NCI-H69 (cell line): Measurements from ENCODE around the gene KCNIP1.
"Not testable (repeated sequence)": the region's sequence is repeated elsewhere in the genome, so short reads cannot be mapped to it uniquely, and the experiment has no call there.

ENCODE experiments used
- DNase-seq: peaks from one replicate; lab custom pipeline; 2025; lab: John Stamatoyannopoulos, UW

Gene KCNIP1

DNA sequence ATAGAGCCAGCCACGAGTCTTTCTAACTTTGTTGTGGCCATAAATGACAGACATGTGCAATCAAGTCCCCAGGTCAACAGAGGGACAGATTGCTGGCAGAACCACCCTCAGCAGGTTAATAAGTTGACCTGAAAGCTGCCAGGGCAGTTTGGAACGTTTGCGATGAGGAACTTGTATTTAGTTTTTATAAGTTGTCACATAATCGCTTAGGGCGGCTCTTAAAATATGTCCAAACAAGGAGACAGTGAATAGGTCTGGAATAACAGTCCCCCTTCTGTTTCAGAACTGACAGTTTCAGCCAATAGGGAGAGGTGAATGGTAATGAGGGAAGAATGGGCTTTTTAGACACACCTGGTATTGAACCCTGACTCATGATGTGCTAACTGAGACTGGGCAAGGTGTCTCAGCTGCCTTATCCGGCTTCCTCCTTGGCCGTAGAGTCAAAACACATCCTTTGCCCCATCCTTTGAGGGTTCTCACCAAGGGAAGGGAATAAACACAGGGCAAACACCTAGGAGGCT is 246.2 kb downstream of the KCNIP1 start:
- peak; percentile 26 for DNase-seq

DNA sequence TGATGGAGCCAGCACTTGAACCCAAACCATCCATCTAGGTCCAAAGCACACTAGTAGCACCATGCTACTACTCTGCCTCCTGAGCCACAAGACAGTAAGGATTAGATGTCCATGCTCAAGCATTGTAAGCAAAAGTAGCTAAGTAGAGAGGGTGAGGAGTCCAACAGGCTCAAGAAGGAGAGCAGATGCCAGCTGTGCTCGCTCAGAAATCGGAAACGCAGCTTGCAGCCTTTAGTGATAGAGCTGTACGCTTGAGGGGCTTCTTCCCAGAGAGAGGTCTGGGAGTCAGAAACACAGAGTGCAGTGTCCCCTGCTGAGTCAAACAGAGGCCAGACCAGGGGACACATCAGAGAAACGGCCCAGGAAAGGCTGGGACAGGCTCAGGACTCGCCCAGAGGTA is 247.0 kb downstream of the KCNIP1 start:
- DNase-seq, result peak; percentile 32

DNA sequence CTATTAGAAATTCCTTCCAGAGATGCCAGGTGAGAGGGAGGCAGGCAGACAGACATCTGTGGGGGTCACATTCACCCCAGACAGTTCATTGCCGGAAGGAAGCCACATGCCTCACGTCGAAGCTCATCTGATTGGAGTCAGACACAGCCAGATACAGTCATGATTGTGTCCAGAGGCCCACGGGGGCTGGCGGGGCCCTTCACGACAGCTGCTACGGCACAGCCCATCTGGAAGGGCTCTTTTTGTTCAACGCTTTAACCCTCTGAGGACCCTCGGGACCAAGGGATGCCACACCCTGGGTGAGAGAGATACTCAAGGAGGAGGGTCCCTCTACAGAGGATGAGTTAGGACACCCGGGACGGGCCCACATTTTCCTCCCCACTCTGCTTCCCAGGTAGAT is 247.8 kb downstream of the KCNIP1 start:
- DNase-seq, result peak; percentile 89

DNA sequence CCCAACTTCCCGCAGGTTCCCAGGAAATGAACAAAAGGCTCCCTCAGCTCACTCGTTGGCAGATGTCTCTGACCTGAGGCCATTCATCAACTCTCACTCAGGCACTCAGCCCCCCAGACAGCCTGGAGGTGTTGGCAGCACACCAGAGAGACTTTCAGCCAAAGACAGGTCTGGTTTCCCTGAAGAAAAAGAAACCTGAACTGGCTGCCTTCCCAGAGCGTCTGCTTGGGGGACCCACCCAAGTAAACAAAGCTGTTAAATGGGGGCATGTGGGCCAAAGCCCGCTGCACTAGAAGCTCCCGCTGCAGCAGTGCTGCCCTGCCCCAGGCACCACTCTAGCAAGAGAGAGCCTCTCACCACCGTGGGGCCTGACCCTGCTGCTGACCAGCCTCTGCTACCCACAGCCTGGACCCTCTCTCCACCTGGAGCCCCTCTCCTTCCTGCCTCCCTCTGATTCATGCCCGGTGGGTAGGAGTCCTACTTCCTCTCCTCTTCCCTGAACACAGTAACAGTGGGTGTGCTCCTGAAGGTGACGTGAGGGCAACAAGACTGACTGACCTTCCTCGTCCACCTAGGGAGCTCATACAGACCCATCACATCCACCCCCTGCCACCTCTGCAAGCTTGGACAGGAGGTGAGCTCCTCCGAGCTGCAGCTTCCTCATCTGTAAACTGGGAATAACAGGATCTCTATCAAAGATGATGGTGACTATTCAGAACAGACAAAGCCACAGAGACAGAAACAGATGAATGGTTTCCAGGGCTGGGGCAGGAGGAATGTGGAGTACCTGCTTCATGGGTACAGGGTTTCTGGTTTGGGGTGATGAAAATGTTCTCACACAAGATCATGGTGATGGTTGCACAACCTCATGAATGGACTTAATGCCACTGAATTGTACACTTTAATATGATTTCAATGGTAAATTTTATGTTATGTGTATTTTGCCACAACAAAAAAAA is 248.7 kb downstream of the KCNIP1 start:
- peak; percentile 99 for DNase-seq

DNA sequence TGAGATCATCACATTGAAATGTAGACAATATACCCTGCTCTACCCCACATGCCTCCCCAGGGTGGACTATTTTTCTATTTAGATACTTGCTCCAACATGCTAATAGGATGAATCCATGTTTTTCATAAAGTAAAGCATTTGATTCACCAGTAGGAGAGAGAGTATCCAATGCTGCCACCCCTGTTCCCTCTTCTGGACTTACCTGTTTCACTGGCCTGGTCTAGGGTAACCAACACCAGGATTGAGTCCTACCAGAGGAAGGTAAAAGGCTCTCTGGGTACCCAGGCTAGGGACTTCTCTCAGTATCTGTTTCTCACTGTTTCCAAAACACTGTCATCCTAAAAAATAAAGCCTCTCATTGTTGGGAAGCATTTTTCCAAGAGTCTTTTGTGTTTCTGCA is 249.5 kb downstream of the KCNIP1 start:
- DNase-seq, result peak; percentile 12

DNA sequence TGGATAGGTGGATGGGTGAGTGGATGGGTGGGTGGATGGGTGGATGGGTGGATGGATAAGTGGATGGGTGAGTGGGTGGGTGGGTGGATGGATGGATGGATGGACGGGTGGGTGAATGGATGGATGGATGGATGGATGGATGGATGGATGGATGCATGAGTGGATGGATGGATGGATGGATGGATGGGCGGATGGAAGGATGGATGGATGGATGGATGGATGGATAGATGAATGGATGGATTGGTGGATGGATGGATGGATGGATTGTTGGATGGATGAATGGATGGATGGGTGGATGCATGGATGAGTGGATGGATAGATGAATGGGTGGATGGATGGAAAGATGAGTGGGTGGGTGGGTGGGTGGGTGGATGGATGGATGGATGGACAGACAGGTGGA is 250.7 kb downstream of the KCNIP1 start:
- DNase-seq, result not testable (repeated sequence)

DNA sequence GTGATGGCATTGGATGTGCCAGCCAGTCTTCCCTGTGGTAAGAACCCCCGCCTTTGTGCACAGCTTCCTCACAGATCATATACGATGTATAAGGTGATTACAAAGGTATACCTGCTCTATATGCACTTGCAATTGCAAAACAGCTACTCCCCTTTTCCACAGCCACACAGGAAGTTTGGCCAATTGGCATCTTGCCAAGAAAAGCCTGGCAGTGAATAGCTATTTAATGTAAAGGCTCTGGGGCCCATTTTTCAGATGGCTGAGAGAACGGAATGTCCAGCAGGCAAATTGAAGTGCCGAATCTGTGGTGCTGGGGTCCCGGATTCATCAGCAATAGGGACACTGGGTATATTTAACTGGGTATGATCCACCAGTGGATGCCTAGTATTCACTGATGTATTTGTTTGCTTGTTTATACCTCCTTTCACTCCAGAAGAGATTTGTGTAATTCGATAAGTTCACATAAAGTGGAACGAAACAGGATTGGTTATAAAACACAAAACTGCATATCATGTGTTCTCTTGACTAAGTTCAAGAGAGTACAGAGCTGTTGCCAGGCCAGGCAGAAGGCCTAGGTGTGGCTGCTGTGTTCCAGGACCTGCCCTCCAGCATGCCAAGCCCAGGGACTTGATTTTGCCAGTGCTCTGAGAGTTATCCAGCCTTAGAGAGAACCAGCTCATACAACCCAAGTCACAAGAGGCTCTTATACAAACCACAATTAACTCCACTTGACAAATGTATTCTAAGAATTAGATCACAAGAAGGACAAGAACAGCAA is 252.0 kb downstream of the KCNIP1 start:
- peak; percentile 94 for DNase-seq

DNA sequence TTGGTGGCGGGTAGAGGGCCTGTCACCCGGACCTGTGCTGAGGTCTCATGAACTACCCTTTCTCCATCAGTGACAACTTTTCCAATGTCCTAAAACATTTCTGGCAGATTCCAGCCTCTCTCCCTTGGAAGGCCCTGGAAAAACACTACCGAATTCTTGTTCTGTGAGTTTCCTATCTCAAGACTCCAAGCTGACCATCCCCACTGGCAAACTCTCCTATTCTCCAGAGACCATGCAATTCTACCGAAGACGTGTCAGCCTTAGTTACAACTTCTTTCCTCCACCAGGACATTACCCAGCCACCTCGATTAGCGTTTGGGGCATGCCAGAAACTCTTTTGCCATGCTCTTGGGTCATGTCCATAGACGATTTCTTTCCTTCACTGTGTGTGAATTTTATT is 252.9 kb downstream of the KCNIP1 start:
- DNase-seq, result no peak

DNA sequence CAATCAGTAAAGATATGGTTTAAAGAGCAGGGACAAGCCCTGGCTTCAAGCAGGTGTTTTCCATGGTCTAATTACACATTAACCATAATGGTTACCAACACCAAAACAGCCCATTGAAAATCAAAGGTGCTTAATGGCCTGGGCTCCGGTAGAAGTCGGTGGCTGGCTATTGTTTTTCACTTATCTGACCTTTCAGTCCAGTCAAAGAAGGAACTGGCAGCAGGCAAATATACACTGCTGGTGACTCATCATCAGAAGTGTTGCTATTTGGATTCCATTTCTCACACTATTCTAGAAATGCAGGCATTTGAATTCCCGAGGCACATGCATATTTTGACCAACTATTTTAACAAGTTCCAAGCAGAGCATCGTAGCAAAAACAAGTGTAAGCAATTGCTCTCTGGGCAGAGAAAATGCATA is 253.4 kb downstream of the KCNIP1 start:
- DNase-seq, result peak; percentile 58

DNA sequence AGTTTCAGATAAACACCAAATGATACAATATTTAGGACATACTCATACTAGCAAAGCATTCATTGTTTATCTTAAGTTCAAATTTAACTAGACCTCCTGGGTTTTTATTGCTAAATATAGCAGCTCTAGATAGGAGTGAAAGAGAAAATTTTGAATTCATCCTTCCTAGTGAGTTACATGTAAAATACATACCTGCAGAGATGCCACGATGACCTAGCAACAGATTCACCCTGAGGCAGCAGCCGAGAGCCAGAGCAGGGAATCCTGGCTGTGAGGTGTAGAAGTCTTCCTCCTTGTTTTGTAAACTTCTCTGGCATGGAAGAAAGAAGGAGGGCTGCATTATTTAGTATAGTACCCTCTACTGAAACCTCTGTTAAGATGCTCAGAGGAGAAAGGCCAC is 253.8 kb downstream of the KCNIP1 start:
- DNase-seq, result no peak

DNA sequence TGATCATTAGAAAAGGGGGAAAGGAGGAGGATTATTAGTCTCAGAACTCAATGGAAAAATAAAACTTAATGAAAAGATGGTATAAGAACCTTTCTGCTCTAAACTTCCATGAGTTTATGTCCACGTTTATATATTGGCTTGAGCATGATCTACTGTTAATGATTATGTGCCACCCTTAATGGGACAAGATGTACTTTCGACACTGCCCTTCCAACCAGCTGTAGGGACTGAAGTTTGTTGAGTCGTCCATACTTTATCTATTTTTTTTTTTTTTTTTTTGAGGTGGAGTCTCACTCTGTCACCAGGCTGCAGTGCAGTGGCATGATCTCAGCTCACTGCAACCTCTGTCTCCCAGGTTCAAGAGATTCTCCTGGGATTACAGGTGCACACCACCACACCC is 254.7 kb downstream of the KCNIP1 start:
- no peak for DNase-seq

DNA sequence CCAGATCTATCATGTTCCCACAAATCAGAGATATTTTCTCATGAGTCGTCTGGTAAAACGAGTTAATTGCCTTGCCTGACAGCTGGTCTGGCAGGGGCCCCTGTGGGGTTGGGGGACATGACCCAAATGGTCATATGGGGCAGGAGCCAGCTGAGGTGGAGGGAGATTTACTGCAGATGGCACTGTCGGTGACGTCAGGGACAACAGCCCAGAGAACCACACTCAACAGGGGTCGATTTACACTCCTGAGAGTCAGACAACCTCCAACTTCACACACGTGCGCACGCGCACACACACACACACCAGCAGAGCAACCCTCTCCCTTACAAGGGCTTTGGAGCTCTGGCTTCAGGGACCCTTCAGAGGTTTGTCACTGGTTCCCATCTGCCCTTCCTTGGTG is 256.3 kb downstream of the KCNIP1 start:
- DNase-seq, result peak; percentile 43

DNA sequence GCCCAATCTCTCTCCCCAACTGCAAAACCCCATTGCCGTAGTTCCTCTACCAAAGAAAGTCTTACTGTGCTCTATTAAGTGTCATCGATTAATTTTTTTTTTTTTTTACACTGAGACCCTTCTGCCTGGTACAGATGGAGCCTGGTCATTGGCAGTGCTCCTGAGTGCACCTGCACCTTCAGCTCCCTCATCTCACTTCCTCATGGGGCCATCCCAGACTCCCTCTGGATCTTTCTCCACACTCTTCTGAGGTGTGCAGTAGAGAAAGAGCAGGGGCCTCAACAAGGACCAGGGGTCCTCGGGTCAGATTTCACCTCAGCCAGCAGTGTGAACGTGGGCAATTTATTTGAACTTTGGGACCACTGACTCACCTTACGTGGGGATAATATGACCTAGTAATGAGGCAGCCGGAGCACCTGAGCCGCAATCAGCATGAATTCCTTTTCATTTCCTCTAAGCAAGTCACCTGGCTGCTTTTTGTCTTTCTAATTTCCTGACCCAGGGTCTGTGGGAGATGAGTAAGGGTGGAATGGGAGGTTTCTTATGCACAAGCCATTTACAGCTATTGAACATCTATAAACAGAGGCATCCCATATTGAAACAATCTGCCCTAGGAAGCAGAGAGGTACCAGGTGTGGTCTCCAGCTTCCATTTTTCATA is 257.4 kb downstream of the KCNIP1 start:
- no peak for DNase-seq

DNA sequence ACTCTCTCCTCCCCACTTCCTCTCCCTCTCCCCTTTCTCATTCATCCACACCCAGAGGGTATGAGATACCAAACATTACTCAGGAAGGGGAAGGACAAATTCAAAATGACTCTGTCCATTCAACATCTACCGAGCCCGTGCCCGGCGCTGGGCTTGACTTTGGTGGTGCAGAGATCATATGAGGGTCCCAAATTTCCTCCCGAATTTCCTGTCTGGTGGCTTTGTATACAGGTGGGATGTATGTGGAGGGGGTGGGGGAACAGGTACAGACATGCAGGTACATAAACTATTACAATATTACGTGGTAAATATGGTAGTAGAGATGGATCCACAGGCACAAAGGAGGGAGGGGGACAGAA is 257.9 kb downstream of the KCNIP1 start:
- DNase-seq, result no peak

DNA sequence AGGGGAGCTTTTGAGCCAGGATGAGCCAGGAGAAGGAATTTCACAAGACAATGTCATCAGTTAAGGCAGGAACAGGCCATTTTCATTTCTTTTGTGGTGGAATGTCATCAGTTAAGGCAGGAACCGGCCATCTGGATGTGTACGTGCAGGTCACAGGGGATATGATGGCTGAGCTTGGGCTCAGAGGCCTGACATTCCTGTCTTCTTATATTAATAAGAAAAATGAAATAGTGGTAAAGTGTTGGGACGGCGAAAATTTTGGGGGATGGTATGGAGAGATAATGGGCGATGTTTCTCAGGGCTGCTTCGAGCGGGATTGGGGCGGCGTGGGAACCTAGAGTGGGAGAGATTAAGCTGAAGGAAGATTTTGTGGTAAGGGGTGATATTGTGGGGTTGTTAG is 258.5 kb downstream of the KCNIP1 start:
- DNase-seq, result not testable (repeated sequence)

DNA sequence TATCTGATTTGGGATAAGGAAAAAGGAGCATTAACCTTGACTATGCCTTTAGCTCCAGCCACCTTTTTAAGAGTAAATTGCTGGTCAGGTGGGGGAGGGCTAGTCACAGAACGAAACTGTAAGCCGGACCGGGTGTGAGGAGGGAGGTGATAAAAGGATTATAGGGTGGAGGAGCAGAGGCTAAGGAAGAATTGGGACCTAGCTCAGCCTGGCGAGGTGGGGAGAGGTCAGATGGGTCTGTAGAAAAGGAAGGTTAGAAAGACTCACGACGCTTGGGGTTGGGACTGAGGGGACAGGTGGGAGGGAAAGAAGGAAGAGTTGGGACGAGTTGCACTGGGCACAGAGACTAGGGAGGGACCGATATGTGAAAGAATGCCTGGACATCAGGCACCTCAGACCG is 262.0 kb downstream of the KCNIP1 start:
- DNase-seq, result not testable (repeated sequence)

DNA sequence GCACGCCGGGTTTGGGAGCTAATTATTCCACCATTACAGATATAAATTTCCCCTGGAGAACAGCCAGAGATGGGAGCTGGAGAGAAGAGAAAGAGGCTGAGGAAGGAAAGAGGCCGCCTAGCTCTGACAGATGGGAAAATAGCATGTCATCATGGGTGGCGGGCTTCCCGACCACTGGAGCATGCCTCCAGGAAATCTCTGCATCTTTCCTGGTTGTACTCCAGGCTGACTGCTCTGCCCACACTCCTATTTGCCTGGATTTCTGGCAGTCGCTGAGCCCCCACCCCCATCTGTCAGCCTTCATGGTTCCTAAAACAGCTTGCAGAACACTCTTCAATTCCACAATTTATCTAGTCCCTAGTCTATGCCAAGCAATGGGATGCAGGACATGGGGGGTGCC is 265.4 kb downstream of the KCNIP1 start:
- peak; percentile 98 for DNase-seq

DNA sequence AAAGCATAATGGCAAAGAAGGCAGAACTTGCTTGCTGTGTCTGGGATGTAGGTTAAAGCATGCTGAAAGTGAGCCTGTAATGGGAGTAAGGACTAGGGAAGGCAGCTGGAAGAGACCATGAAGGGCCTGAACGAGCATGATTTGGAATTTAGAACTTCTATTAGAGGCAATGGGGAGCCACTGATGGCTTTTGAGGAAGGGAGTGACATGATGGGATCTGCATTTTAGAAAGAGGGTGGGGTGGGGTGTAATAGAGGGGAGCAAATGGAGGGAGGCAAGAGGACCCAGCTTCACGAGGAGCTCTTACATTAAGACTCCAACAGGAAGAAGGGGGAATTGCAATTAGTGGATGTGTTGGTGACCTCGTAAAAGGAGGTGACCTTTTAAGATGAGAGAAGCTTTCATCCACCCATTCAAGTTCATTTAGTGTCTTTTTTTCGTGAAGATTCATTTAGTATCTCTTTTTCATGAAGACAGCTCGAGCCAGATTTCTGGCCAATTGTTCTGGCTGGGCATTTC is 266.1 kb downstream of the KCNIP1 start:
- peak; percentile 46 for DNase-seq

DNA sequence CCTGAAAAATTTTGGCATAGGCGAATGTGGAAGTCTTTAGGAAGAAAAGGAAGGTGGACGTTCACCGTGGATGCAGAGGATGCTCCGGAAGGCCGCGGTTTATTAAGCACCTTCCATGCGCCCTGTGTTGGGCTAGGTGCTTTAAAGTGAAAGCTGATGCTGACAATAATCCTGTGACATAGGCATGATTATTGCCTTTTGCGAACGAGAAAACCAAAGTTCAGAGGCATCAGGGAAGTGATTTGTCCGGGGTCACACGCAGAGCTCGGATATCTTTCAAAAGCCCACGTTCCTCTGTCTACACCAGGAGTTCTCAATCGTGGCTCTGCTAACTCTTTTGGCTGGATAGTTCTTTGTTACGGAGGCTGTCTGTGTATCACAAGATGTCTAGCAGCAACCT is 267.7 kb downstream of the KCNIP1 start:
- no peak for DNase-seq

DNA sequence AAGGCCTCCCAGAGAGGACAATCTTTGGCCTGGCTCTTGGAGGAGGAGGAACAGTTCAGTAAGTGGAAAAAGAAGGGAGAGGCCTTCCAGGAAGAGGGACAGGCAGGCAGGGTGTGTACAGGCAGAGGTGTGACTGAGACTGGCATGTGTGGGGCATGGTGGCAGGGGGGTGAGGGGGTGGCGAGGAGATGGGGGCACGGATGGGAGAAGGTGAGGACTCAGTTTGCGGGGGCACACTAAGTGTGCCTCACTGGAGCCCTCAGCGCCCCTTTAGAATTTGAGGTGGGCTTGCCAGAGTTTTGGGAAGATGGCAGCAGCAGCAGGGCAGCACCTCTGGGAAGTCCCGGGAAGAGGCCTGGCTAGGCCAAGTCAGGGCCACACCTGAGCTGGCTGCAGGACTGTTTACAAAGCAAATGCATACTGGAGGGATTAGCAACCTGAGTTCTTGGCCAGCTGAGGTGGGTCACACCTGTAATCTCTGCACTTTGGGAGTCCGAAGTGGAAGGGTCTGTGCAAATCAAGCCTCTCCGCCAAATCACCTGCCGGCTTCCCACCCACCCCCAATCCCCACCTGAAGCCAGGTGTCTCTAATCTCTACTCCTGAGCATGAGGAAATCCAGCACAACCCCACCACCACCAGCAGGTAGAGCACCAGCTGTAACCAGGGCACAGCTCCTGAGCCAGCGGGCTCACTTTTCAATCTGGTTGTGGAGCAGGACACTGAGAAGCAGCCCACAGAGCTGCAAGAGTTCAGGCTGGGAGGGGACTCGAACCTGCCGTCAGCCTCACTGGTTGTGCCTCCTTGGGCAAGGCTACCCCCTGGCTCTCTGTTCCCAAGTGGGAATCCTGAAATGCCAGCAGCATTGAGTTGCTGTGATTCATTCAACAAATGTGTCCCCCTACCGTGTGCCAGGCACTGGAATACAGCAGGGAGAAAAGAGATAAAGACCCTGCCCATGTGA is 269.5 kb downstream of the KCNIP1 start:
- no peak for DNase-seq

DNA sequence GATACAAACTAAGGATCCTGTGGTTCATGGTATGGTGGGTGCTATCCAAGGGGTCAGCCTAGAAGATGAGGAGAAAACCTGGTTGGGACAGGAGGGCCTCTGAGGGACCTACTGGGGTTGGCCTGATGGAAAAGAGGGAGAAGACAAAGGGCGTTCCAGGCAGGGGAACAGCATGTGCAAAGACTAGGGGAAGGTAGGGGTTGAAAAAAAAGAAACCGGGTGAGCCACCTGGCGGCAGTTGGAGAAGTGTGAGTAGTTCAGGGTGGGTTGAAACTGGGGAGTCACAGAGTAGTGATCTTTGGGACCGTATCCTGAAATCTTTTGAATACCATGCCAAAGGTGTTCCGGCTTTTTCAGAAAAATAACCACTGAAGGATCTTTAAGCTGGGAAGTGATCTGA is 271.0 kb downstream of the KCNIP1 start:
- DNase-seq, result no peak
